GM12865 (cell line): ENCODE data around the gene LDHD.

Experiments used
- DNase-seq: peaks from one replicate; pipeline ENCODE4 v3.0.0; 2010; ENCODE audit warnings: low read depth
- H3K4me3 ChIP-seq: 2 replicates; pipeline ENCODE4 v1.5.1; 2011; ENCODE audit warnings: mild to moderate bottlenecking, low read depth, low read length, control low read depth
- CTCF ChIP-seq: IDR thresholded peaks from 2 replicates; pipeline ENCODE4 v1.5.1; 2011; ENCODE audit warnings: low read length, control low read depth, low read depth, inconsistent platforms; ENCODE audit not compliant: insufficient read depth; ENCODE audit errors: missing control alignments

Gene LDHD

GRCh38 chr16:75065521-75066149 is 50.9 kb downstream of the LDHD start:
- no peak for DNase-seq
- no peak for TF ChIP-seq CTCF
- no peak overlapping the region for H3K4me3 ChIP-seq

DNA sequence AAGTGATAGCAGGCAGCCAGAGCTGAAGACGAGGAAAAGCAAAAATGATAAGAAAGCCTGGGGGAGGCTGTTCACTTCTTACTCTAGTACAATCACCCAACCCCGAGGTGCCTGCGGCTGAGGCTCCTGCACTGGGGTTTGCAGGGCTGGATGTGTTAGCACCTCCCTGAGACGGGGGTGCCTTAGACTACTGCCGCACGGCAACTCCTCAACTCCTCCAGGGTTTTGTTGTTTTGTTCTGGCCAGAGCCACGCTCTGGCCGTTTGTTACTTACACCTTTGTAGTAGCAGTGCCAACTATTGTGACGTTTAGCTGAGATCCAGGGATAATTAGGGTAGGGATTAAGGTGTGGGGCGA is 51.5 kb downstream of the LDHD start:
- DNase-seq = no peak
- TF ChIP-seq CTCF = no peak
- no peak overlapping the region for H3K4me3 ChIP-seq

DNA sequence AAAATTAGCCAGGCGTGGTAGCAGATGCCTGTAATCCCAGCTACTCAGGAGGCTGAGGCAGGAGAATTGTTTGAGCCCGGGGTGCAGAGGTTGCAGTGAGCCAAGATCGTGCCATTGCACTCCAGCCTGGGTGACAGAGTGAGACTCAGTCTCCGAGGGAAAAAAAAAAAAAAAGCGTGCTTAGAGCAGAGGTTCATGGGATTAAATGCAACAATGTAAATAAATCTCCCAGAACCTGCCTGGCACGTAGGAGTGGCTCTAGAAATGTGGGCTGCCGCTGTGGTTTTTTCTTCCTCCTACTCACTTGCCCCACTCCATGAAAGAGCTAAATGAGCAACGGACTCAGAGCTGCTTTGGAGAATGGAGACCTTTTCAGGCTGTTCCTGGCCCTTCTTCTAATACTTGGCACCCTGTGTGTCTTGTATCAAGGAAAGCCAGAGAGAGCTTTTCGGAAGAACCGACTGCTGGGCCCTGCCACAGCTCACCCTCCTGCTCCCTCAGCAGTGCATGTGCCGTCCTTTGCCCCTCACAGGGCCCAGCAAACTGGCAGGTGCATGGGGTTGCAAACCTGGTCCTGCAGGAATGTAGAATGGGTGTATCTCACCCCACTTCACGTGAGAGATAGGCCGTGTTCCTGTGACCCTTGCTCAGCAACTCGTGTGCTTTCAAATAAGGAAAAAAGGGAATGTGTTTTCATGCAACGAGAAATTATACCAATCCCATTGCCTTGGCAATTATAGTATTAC is 52.0 kb downstream of the LDHD start:
- no peak for DNase-seq
- H3K4me3 ChIP-seq = no peak overlapping the region
- no peak for TF ChIP-seq CTCF

DNA sequence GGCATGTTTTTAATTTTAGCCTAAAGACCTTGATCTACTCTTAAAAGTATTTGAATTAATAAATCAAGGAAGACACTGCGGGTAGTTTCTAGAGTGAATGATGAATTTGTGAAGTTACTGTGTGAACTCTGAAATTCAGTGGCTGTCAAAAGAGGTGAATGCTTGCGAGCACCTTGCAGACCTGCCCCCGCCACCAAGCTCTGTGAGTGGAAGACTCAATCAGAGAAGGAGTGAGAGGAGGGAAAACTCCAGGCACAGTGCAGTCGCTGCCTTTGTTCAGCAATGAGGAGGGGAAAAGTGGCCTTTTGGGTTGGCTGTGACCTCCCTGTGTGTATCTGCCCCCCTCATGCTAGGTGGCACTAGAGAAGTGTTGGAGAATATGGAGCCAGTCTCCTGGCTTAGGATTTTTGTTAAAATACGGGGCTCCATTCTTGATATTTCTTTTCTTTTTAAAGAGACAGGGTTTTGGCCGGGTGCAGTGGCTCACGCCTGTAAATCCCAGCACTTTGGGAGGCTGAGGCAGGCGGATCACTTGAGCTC is 53.0 kb downstream of the LDHD start:
- no peak for DNase-seq
- H3K4me3 ChIP-seq = no peak overlapping the region
- TF ChIP-seq CTCF = no peak

DNA sequence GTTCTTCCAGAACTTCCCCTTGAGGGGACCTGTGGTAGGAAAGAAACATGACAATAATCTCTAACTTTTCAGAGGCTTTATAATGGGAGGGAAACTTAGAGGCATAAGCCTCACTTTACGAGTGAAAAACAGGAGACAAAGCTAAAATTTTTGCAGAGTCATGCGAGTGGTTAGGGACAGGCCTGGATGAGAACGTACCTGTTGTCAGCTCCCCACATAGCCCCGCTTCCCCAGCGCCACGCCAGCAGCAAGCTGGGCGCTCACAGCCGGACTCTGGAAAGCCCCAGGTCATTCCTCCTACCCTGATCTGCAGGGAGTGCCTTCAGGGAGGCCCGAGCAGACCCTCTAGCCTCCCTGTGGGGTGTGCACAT is 53.6 kb downstream of the LDHD start:
- TF ChIP-seq CTCF = no peak
- H3K4me3 ChIP-seq = no peak overlapping the region
- no peak for DNase-seq

GRCh38 chr16:75062135-75062975 is 54.2 kb downstream of the LDHD start:
- no peak overlapping the region for H3K4me3 ChIP-seq
- no peak for TF ChIP-seq CTCF
- no peak for DNase-seq
